Measurements from ENCODE around the gene COG3.
"Not testable (repeated sequence)": the region's sequence is repeated elsewhere in the genome, so short reads cannot be mapped to it uniquely, and the experiment has no call there.

Gene COG3

DNA sequence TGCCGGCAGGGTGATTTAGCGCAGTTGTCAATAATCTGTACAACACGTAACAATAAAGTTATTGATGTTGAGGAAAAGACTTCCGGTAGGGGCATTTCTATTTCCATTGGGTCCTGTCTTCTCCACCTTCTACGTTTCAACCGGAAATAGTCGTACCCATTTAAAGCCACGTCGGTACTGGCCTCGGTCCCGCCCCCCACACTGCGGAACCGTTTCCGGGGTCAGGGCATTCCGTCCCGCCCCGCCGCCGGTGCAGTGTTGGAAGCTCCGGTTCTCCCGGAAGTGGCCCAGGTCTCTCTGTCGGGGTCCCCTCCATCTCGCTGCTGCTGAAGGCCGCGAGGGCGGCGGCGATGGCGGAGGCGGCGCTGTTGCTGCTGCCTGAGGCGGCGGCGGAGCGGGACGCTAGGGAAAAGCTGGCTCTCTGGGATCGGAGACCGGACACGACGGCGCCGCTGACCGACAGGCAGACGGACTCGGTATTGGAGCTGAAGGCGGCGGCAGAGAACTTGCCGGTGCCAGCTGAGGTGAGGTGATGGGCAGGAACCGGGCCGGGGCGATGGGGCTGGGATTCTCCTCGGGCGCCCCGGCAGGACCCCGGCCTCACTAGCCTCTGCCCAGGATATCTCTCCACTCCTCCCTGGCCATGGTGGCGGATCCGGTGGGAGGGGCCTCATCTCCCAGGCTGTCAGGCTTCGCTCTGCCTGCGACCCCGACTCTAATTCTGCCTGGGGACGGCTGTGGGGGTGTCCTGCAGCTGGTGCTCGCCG, at the start of gene COG3:
Gene COG3, plus strand, starts transcription at position 253 of the 767 bp plus-strand sequence. Its CDS starts 98 bp downstream, at position 351.
- DNase-seq (ENCODE audit: low read depth): peak; percentile 97
- peak within 1 kb of the TSS; percentile 98 for H3K4me3 ChIP-seq (ENCODE audit: low read depth, low read length)
- TF ChIP-seq, protein P1, sequence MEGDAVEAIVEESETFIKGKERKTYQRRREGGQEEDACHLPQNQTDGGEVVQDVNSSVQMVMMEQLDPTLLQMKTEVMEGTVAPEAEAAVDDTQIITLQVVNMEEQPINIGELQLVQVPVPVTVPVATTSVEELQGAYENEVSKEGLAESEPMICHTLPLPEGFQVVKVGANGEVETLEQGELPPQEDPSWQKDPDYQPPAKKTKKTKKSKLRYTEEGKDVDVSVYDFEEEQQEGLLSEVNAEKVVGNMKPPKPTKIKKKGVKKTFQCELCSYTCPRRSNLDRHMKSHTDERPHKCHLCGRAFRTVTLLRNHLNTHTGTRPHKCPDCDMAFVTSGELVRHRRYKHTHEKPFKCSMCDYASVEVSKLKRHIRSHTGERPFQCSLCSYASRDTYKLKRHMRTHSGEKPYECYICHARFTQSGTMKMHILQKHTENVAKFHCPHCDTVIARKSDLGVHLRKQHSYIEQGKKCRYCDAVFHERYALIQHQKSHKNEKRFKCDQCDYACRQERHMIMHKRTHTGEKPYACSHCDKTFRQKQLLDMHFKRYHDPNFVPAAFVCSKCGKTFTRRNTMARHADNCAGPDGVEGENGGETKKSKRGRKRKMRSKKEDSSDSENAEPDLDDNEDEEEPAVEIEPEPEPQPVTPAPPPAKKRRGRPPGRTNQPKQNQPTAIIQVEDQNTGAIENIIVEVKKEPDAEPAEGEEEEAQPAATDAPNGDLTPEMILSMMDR (IDR thresholded peaks at IDR 0.05; ENCODE audit: insufficient read depth, low read depth, low read length, missing control alignments): peak; percentile 3

GRCh38 chr13:45415112-45415511, 49.6 kb upstream of the COG3 start:
- no peak for DNase-seq (ENCODE audit: low read depth)
- TF ChIP-seq, protein P1 (IDR thresholded peaks at IDR 0.05; ENCODE audit: insufficient read depth, low read depth, low read length, missing control alignments): no peak
- no peak overlapping the region for H3K4me3 ChIP-seq (ENCODE audit: low read depth, low read length)

GRCh38 chr13:45416516-45417128, 48.1 kb upstream of the COG3 start:
- DNase-seq (ENCODE audit: low read depth): peak; percentile 21
- TF ChIP-seq, protein P1 (IDR thresholded peaks at IDR 0.05; ENCODE audit: insufficient read depth, low read depth, low read length, missing control alignments): no peak
- H3K4me3 ChIP-seq (ENCODE audit: low read depth, low read length): peak overlapping the region; percentile 88

- TF ChIP-seq, protein P1 (IDR thresholded peaks at IDR 0.05; ENCODE audit: insufficient read depth, low read depth, low read length, missing control alignments): no peak
- DNase-seq (ENCODE audit: low read depth): peak; percentile 94
- peak within 1 kb of the TSS; percentile 88 for H3K4me3 ChIP-seq (ENCODE audit: low read depth, low read length)
Measured at GRCh38 chr13:45417790-45418534, 46.8 kb upstream of the COG3 start, which contains the start of gene SLC25A30. Gene SLC25A30, minus strand, starts transcription at chr13:45418373. Its CDS starts 6,948 bp downstream, at chr13:45411425.

GRCh38 chr13:45419389-45419788, 45.4 kb upstream of the COG3 start:
- DNase-seq (ENCODE audit: low read depth); H3K4me3 ChIP-seq (ENCODE audit: low read depth, low read length): not testable (repeated sequence)

DNA sequence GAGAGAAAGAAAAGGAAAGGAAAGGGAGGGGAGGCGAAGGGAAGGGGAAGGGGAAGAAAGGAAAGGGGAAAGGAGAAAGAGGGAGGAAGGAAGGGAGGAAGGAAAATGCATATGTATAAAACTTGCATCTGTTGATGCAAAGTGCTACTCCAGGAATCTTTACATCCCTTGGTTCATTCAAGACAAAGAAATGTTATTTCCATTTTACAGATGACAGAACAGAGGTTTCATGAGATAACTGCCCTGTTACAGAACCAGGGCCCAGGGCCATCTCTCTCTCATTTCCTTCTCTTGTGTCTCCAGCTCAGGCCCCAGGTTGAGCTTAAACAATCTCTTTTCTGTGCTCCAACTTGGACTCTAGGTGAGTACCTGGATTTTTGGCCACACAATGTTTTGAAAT, 44.8 kb upstream of the COG3 start:
- no peak for DNase-seq (ENCODE audit: low read depth)
- no peak overlapping the region for H3K4me3 ChIP-seq (ENCODE audit: low read depth, low read length)
- TF ChIP-seq, protein P1 (IDR thresholded peaks at IDR 0.05; ENCODE audit: insufficient read depth, low read depth, low read length, missing control alignments): no peak

DNA sequence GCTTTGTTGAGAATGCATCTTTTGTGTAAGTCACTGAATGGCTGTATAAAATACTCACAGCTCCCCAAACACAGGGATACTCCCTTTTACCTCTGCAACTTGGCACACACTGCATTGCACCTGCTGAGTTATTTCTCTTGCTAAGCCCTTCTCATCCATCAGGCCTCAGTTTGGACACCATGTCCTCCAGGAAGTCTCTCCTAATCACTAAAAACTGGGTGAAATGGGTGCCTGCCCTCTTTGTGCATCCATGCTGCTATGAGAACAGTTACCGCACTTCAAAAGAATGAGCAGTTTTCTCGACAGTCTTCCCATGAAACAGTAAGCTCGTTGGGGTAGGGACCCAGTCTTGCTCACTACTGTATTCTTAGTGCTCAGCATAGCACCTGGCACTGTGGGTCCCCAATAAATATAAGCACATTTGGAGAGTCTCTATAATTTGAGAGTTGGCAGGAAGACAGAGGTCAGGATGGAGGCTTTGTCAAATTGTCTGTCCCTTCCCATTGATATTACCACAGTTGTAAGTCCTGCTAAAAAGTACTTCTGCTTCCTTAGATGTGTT, 41.9 kb upstream of the COG3 start:
- no peak for DNase-seq (ENCODE audit: low read depth)
- no peak overlapping the region for H3K4me3 ChIP-seq (ENCODE audit: low read depth, low read length)
- TF ChIP-seq, protein P1 (IDR thresholded peaks at IDR 0.05; ENCODE audit: insufficient read depth, low read depth, low read length, missing control alignments): no peak

GRCh38 chr13:45426056-45426841, 38.5 kb upstream of the COG3 start:
- H3K4me3 ChIP-seq (ENCODE audit: low read depth, low read length); DNase-seq (ENCODE audit: low read depth): not testable (repeated sequence)
